HL-60 (cell line): Measurements from ENCODE around the gene EFCC1.

Source experiments
- DNase-seq, 2 experiments: peaks; one replicate each; pipeline ENCODE4 v3.0.0-alpha.2; 2010 to 2020; ENCODE audit warnings: low read depth in 1 of 2, low spot score in 1 of 2
- H3K27ac ChIP-seq: fragments of 250-450 bp; sonication (Bioruptor Pico); replicated peaks from 2 replicates; pipeline ENCODE4 v1.5.1; 2020; ENCODE audit warnings: mild to moderate bottlenecking, moderate library complexity
- H3K27me3 ChIP-seq: fragments of 250-450 bp; sonication (Bioruptor Pico); 2 replicates; pipeline ENCODE4 v1.5.1; 2021; ENCODE audit warnings: mild to moderate bottlenecking, moderate library complexity; ENCODE audit not compliant: insufficient read depth, poor library complexity, severe bottlenecking
- H3K4me3 ChIP-seq: replicated peaks from 2 replicates; pipeline ENCODE4 v1.5.1; 2011; ENCODE audit warnings: mild to moderate bottlenecking, control low read depth, low read length; ENCODE audit not compliant: insufficient read depth
- GABPA ChIP-seq: IDR thresholded peaks from 2 replicates; pipeline ENCODE4 v1.6.1; 2012; ENCODE audit warnings: low read depth
- POLR2AphosphoS5 ChIP-seq: IDR thresholded peaks from 2 replicates; pipeline ENCODE4 v1.6.1; 2012; ENCODE audit warnings: low read depth
- REST ChIP-seq: IDR thresholded peaks from 2 replicates; pipeline ENCODE4 v1.6.1; 2012; ENCODE audit warnings: low read depth; ENCODE audit not compliant: insufficient replicate concordance
- SPI1 ChIP-seq: IDR thresholded peaks from 2 replicates; pipeline ENCODE4 v1.6.1; 2012; ENCODE audit warnings: low read depth, mild to moderate bottlenecking, borderline replicate concordance
- TF ChIP-seq, protein P1 (sequence below): IDR thresholded peaks from one replicate; pipeline ENCODE4 v1.5.1; 2011; ENCODE audit warnings: low read length, control low read depth, inconsistent platforms; ENCODE audit not compliant: insufficient read depth

EFCC1 gene

DNA sequence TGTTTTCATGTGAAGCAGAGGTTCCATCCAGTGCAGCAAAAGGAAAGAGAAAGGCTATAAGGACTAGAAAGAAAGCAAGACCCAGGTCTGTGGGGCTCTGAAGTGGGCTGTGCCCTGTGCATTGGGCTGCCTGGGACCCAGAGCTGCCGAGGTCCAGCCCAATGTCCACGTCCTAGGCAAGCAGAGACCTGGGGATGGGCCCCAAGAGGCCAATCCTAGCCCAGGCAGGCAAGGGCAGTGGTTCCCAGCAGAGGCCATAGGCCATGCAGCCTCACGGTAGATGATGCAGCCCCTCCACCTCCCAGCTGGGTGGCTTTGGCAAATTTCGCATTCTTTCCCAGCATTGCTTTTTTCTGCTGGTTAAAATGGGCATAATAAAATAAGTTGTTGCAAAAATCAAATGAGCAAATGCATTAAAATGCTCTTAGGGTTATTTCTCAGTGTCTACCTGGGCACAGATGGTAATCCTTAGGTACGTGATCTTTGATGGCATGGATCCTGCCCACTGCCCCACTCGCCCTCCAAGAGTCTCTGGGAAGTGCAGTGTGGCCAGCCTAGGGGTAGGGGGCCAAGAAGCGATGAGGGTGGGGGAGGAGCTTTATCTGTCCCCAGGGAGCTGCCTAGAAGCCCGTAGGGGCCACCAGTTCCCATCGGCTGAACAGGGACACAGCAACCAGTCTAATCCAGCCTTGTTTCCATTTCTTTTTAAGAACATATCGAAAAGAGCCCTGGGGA lies 37.2 kb downstream of the EFCC1 start:
- H3K27ac ChIP-seq: no peak overlapping the region
- no peak for DNase-seq
- H3K4me3 ChIP-seq: no peak overlapping the region
- TF ChIP-seq, protein P1, sequence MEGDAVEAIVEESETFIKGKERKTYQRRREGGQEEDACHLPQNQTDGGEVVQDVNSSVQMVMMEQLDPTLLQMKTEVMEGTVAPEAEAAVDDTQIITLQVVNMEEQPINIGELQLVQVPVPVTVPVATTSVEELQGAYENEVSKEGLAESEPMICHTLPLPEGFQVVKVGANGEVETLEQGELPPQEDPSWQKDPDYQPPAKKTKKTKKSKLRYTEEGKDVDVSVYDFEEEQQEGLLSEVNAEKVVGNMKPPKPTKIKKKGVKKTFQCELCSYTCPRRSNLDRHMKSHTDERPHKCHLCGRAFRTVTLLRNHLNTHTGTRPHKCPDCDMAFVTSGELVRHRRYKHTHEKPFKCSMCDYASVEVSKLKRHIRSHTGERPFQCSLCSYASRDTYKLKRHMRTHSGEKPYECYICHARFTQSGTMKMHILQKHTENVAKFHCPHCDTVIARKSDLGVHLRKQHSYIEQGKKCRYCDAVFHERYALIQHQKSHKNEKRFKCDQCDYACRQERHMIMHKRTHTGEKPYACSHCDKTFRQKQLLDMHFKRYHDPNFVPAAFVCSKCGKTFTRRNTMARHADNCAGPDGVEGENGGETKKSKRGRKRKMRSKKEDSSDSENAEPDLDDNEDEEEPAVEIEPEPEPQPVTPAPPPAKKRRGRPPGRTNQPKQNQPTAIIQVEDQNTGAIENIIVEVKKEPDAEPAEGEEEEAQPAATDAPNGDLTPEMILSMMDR: no peak
- no peak for TF ChIP-seq REST
- H3K27me3 ChIP-seq: no peaks in the 10 kb centered on the region

GRCh38 chr3:129039271-129040038 lies 38.4 kb downstream of the EFCC1 start:
- H3K4me3 ChIP-seq: no peak overlapping the region
- TF ChIP-seq POLR2AphosphoS5: no peak
- no peak for TF ChIP-seq GABPA
- TF ChIP-seq SPI1: no peak
- TF ChIP-seq REST: no peak
- TF ChIP-seq, protein P1: no peak
- DNase-seq: peak in 1 of 2 experiments; percentile 31
- no peaks in the 10 kb centered on the region for H3K27me3 ChIP-seq
- no peak overlapping the region for H3K27ac ChIP-seq

DNA sequence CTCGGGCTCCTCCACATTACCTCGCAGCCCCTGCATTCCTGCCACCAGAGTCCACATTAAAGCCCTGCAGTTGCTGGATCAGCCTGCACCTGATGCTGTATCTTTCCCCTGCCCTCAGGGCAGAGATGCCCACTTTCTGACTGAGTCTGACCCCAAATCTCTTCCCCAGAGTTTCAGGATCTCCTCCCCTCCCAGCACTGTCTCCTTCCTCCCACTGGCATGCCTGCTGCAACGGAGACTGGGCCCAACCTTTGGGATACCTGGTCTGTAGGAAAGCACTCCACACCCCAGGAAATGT lies 38.9 kb downstream of the EFCC1 start:
- no peak for DNase-seq
- TF ChIP-seq SPI1 (no peak), REST (no peak)
- no peaks in the 10 kb centered on the region for H3K27me3 ChIP-seq
- no peak overlapping the region for H3K27ac ChIP-seq
- H3K4me3 ChIP-seq: no peak overlapping the region
